Neural crest cell (in vitro differentiated cells): ENCODE measurements around the gene GJB4. TPM values are rescaled to one million over a fixed set of nuclear protein-coding genes. Genes with fewer than 3 reads are reported as not detected.
"Not testable (repeated sequence)": the region's sequence is repeated elsewhere in the genome, so short reads cannot be mapped to it uniquely, and the experiment has no call there.

Experiments
- DNase-seq: peaks from one replicate; pipeline ENCODE4 v3.0.0; 2021; ENCODE audit warnings: low read depth, mixed read lengths, low spot score
- H3K27ac Mint-ChIP-seq: one replicate; pipeline ENCODE4 v1.8.0; 2021; ENCODE audit warnings: mild to moderate bottlenecking, mixed read lengths; ENCODE audit not compliant: unreplicated experiment
- H3K27me3 Mint-ChIP-seq: 2 replicates; pipeline ENCODE4 v1.8.0; 2021; ENCODE audit warnings: low read depth, mild to moderate bottlenecking, mixed read lengths
- H3K36me3 Mint-ChIP-seq: 2 replicates; pipeline ENCODE4 v1.8.0; 2021; ENCODE audit warnings: low read depth, mild to moderate bottlenecking, mixed read lengths
- H3K4me1 Mint-ChIP-seq: 2 replicates; pipeline ENCODE4 v1.8.0; 2021; ENCODE audit warnings: mixed read lengths
- H3K4me3 Mint-ChIP-seq: one replicate; pipeline ENCODE4 v1.8.0; 2021; ENCODE audit warnings: mild to moderate bottlenecking, mixed read lengths
- H3K9me3 Mint-ChIP-seq: 2 replicates; pipeline ENCODE4 v1.8.0; 2021; ENCODE audit warnings: mixed read lengths
- total RNA-seq: library from RNA; stranded (reverse); gene quantifications from 2 replicates; pipeline ENCODE4 v1.2.1, GENCODE V29; 2021
- TF ChIP-seq, protein P1 (sequence below): fragments of 200-600 bp; sonication (generic); conservative IDR thresholded peaks from 2 replicates; pipeline ENCODE4 v1.5.0; 2021; ENCODE audit warnings: antibody characterized with exemption, mild to moderate bottlenecking

The GJB4 gene
- total RNA-seq, 1 donor from 2014 or later = not detected

DNA sequence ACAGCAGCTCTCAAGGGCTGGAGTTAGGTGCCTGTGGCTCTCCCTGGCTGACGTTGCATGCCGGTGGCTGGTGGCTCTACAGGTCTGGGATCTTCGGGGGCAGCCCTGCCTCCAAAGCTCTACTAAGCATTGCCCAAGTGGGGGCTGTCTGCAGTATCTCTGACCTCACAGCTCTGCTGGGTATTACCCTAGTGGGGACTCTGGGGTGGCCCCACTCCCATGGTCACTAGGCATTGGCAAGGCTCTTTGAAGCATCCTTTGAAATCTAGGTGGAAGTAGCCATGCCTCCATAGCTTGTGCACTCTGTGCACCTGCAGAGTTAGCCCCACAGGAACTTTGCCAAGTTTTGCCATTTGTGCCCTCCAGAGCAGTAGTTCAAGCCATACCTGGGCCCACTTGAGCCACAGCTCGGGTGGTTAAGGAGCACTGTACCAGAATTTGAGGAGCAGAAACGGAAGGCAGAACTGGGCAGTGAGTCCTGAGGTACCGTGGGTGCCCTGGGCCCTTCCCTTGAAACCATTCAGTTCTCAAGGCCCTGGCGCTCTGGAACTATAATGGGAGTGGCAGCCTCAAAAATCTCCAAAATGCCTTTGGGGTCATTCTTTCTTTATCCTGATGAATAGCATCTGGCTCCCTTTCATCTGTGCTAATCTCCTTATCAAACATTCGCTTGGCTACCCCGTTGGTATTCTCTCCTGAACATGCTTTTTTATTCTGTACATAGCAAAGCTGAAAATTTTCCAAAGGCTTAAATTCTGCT, 48.7 kb downstream of the GJB4 start:
- Mint-ChIP-seq H3K27me3 (no peaks in the 10 kb centered on the region), H3K36me3 (no peaks in the 10 kb centered on the region), H3K27ac (no peak overlapping the region), H3K4me1 (no peaks in the 10 kb centered on the region), H3K4me3 (no peak overlapping the region), H3K9me3 (peaks cover 4% of the 10 kb centered on the region)
- TF ChIP-seq, protein P1, sequence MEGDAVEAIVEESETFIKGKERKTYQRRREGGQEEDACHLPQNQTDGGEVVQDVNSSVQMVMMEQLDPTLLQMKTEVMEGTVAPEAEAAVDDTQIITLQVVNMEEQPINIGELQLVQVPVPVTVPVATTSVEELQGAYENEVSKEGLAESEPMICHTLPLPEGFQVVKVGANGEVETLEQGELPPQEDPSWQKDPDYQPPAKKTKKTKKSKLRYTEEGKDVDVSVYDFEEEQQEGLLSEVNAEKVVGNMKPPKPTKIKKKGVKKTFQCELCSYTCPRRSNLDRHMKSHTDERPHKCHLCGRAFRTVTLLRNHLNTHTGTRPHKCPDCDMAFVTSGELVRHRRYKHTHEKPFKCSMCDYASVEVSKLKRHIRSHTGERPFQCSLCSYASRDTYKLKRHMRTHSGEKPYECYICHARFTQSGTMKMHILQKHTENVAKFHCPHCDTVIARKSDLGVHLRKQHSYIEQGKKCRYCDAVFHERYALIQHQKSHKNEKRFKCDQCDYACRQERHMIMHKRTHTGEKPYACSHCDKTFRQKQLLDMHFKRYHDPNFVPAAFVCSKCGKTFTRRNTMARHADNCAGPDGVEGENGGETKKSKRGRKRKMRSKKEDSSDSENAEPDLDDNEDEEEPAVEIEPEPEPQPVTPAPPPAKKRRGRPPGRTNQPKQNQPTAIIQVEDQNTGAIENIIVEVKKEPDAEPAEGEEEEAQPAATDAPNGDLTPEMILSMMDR = no peak
- DNase-seq = no peak

DNA sequence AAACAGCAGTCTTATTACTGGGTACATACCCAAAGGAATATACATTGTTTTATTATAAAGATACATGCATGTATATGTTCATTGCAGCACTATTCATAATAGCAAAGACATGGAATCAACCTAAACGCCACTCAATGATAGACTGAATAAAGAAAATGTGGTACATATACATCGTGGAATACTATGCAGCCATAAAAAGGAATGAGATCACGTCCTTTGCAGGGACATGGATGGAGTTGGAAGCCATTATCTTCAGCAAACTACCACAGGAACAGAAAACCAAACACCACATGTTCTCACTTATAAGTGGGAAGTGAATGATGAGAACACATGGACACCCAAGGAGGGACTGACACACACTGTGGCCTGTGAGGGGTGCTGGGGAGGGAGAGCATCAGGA, 51.2 kb downstream of the GJB4 start:
- not testable (repeated sequence) for H3K9me3 Mint-ChIP-seq, H3K27me3 Mint-ChIP-seq, H3K27ac Mint-ChIP-seq, H3K4me3 Mint-ChIP-seq, H3K4me1 Mint-ChIP-seq, DNase-seq, H3K36me3 Mint-ChIP-seq

Other genes with a start within 250 kb of the GJB4 start
- gene GJB5, start 4.7 kb upstream of the GJB4 start, total RNA-seq = not detected in 2 replicates
- gene GJB3, start 21.5 kb downstream of the GJB4 start, total RNA-seq = not detected in 2 replicates
- gene GJA4, start 33.3 kb downstream of the GJB4 start, total RNA-seq = 20.2 and 22.3 TPM in 2 replicates
- gene SMIM12, start 100.0 kb downstream of the GJB4 start, total RNA-seq = 43.2 and 45.4 TPM in 2 replicates
- 4.7 and 5.0 TPM in 2 replicates for gene DLGAP3, start 169.9 kb downstream of the GJB4 start, total RNA-seq
- gene TMEM35B, start 225.6 kb downstream of the GJB4 start, total RNA-seq = 3.6 and 3.9 TPM in 2 replicates